ENCODE results near the gene MIOX.

- TF ChIP-seq POLR2A (IDR thresholded peaks at IDR 0.05) = no peak
- no peak for TF ChIP-seq CTCF (IDR thresholded peaks at IDR 0.05)
- TF ChIP-seq EP300 (IDR thresholded peaks at IDR 0.05) = no peak
- TF ChIP-seq POLR2AphosphoS5 (IDR thresholded peaks at IDR 0.05) = no peak
These were observed 32.5 kb downstream of the MIOX start for GRCh38 chr22:50519151-50519550.
